Measurements from ENCODE around the gene LRRC47.

Gene LRRC47

GRCh38 chr1:3740042-3740441 lies 56.3 kb downstream of the LRRC47 start:
- CTCF ChIA-PET = interaction anchor here (1.1 to 1.3 kb wide), 3 partner anchors 15 to 44 kb away, joined by 3 read pairs; no protein-coding TSS in a partner anchor
- no peak overlapping the region for H3K4me3 ChIP-seq (ENCODE audit: low read depth, low read length)
- no peak for DNase-seq (ENCODE audit: low read depth, low spot score)
- POLR2A ChIA-PET = no interaction called here
- TF ChIP-seq CTCF (IDR thresholded peaks at IDR 0.05; ENCODE audit: insufficient read depth, low read length, missing control alignments) = no peak

- no peak for TF ChIP-seq CTCF (IDR thresholded peaks at IDR 0.05; ENCODE audit: insufficient read depth, low read length, missing control alignments)
- no peak overlapping the region for H3K4me3 ChIP-seq (ENCODE audit: low read depth, low read length)
- ChIA-PET CTCF (interaction anchor here (1.0 to 1.6 kb wide), 3 partner anchors 12 to 43 kb away, joined by 3 to 6 read pairs (median 3); no protein-coding TSS in a partner anchor), POLR2A (no interaction called here)
- DNase-seq (ENCODE audit: low read depth, low spot score) = no peak
These were observed 57.4 kb downstream of the LRRC47 start for GRCh38 chr1:3738943-3739342.

GRCh38 chr1:3736708-3737107 lies 59.6 kb downstream of the LRRC47 start:
- no peak for TF ChIP-seq CTCF (IDR thresholded peaks at IDR 0.05; ENCODE audit: insufficient read depth, low read length, missing control alignments)
- H3K4me3 ChIP-seq (ENCODE audit: low read depth, low read length) = no peak overlapping the region
- CTCF ChIA-PET = interaction anchor here (0.7 to 2.7 kb wide), 2 partner anchors 9 to 12 kb away, joined by 3 to 10 read pairs; no protein-coding TSS in a partner anchor
- DNase-seq (ENCODE audit: low read depth, low spot score) = no peak
- POLR2A ChIA-PET = no interaction called here

- no peak for TF ChIP-seq CTCF (IDR thresholded peaks at IDR 0.05; ENCODE audit: insufficient read depth, low read length, missing control alignments)
- no peak overlapping the region for H3K4me3 ChIP-seq (ENCODE audit: low read depth, low read length)
- CTCF ChIA-PET = interaction anchor here (0.7 to 2.7 kb wide), 3 partner anchors 9 to 12 kb away, joined by 3 to 10 read pairs (median 3); no protein-coding TSS in a partner anchor
These were observed 60.2 kb downstream of the LRRC47 start for GRCh38 chr1:3736131-3736561.

GRCh38 chr1:3735688-3736087 lies 60.6 kb downstream of the LRRC47 start:
- no peak for DNase-seq (ENCODE audit: low read depth, low spot score)
- CTCF ChIA-PET = interaction anchor here (0.8 to 2.7 kb wide), 2 partner anchors 8 to 12 kb away, joined by 3 to 10 read pairs; no protein-coding TSS in a partner anchor
- POLR2A ChIA-PET = no interaction called here
- H3K4me3 ChIP-seq (ENCODE audit: low read depth, low read length) = no peak overlapping the region
- TF ChIP-seq CTCF (IDR thresholded peaks at IDR 0.05; ENCODE audit: insufficient read depth, low read length, missing control alignments) = no peak

More at GRCh38 chr1:3736131-3736561, 60.2 kb downstream of the LRRC47 start:
- no peak for DNase-seq (ENCODE audit: low read depth, low spot score)
- POLR2A ChIA-PET = no interaction called here

GRCh38 chr1:3735027-3735681 lies 61.1 kb downstream of the LRRC47 start:
- DNase-seq (ENCODE audit: low read depth, low spot score) = no peak
- POLR2A ChIA-PET = no interaction called here
- no peak for TF ChIP-seq CTCF (IDR thresholded peaks at IDR 0.05; ENCODE audit: insufficient read depth, low read length, missing control alignments)
- CTCF ChIA-PET = interaction anchor here (0.8 to 2.7 kb wide), 3 partner anchors 8 to 11 kb away, joined by 3 to 17 read pairs (median 10); no protein-coding TSS in a partner anchor
- no peak overlapping the region for H3K4me3 ChIP-seq (ENCODE audit: low read depth, low read length)

Data from AG04449 (cell line).